PC-3 (cell line): ENCODE results near the gene PRKAR2B.

Experiments
- CTCF ChIP-seq: fragments of 300-600 bp; sonication (generic); conservative IDR thresholded peaks from 2 replicates; pipeline ENCODE4 v1.5.1; 2017; ENCODE audit warnings: antibody characterized with exemption, low read depth, mild to moderate bottlenecking, low read length
- EZH2phosphoT487 ChIP-seq: fragments of 300-600 bp; sonication (generic); IDR thresholded peaks from 2 replicates; pipeline ENCODE4 v1.6.1; 2018; ENCODE audit warnings: mild to moderate bottlenecking, antibody characterized with exemption, low read length, borderline replicate concordance

GRCh38 chr7:107085180-107085579 lies 40.7 kb downstream of the PRKAR2B start:
- TF ChIP-seq EZH2phosphoT487, result no peak
- no peak for TF ChIP-seq CTCF
